HG02763 (cell line): Measurements from ENCODE around the gene TSKS.

Experiments used
- ATAC-seq: cut with Tn5 transposase; IDR thresholded peaks from one replicate; pipeline ENCODE4 v1.9.1; 2021; ENCODE audit warnings: mild to moderate bottlenecking, moderate library complexity; ENCODE audit not compliant: unreplicated experiment

TSKS gene, protein sequence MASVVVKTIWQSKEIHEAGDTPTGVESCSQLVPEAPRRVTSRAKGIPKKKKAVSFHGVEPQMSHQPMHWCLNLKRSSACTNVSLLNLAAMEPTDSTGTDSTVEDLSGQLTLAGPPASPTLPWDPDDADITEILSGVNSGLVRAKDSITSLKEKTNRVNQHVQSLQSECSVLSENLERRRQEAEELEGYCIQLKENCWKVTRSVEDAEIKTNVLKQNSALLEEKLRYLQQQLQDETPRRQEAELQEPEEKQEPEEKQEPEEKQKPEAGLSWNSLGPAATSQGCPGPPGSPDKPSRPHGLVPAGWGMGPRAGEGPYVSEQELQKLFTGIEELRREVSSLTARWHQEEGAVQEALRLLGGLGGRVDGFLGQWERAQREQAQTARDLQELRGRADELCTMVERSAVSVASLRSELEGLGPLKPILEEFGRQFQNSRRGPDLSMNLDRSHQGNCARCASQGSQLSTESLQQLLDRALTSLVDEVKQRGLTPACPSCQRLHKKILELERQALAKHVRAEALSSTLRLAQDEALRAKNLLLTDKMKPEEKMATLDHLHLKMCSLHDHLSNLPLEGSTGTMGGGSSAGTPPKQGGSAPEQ

DNA sequence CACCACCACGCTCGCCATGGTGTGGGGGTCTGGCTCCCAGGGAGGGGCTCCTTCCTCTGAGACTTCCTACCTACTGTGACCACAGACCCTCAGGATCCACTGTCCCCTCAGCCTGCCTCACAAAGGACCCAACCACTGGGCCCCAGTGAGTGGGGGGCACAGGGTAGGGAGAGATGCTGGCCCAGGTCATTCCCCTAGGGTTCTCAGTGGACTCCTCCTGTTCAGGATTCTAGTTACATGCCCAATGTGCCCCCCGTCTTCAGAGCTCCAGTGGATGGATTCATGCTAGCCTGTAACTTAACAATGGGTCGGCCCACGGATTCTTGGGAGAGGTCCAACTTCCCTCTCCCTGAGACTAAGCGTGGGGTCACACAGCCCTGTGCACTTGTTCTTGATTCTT is at the start of gene TSKS:
Gene TSKS (minus strand): TSS at position 77 of the 400 bp plus-strand sequence. CDS start 59 bp downstream, at position 18.
- ATAC-seq = no peak

- no peak for ATAC-seq
Observed at GRCh38 chr19:49812452-49812996, 49.4 kb upstream of the TSKS start.

DNA sequence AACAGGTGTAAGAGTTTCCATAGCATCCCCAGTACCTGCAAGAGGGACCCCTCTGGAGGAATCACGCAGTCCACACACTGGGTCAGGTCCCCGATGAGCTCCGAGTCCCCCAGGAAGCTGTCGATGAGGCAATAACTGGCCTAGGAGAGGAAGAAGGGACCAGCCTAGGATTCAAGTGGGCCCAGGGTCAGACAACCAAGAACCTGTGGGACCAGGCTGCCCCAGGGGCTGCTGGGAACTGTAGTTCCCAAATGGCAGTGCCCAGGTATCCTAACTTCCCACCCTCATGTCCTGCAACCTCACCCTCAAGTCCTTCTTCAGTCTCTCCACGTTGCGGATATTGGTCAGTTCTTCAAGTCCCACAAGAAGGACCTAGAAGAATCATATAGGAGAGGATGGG is 48.2 kb upstream of the TSKS start:
- ATAC-seq = no peak

GRCh38 chr19:49809941-49810389 is 46.9 kb upstream of the TSKS start:
- ATAC-seq = no peak

- ATAC-seq = no peak
Observed at GRCh38 chr19:49809160-49809940, 46.2 kb upstream of the TSKS start.

DNA sequence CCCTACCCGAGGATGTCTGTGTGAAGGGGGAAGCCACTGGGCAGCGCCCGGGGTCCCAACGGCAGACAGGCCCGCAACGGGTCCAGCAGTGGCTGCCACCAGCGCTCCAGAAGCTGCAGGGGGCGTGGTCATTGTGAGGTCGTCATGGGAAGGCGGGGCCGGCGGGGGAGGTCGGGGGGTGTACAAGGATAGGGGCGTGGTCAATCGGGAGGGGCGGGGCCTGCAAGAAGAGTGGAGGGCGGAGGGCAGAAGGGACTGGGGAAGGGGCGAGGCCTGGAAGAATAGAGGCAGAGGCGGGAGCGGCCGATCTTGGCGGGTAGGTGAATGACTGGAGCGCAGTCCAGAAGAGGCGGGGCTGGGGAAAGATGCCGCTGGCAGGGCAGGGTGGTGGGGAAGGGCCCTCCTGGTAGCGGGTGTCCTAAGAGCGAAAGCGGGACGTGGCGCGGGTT is 45.6 kb upstream of the TSKS start:
- ATAC-seq = no peak

DNA sequence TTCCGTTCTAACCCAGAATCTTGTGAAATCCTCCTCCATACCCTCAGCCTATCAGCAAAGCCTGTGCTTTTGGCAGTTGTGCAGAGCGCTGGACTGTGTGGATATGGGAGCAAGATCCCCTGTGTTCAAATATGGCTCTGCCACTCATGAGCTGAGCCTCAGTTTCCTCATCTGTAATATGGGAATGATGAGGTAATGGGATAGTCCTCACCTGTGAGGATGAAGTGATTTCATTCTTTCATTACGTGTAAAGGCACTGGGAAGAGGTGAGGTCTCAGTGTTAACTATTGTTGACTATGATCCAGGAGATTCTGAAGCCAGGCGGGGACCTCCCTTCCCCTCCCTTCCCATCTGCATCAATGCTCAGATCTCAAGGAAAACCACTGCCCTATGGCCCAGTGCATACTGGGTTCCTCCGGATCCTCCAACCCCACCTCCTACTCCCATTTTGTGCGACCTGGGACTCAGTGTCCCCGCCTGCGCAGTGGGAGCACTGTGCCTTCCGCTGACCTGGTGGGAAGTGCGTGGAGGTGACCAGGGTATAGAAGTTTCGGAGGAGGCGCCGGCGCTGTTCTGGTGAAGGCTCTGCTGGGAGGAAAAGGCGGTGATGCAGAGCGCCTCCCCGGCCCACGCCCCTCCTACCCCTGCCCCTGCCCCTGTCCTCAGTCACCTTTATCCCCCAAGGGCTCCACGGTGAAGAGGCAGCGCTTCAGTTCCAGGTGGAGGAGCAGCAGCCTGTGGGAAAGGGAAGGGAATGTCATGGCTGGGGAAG is 45.0 kb upstream of the TSKS start:
- ATAC-seq = no peak

DNA sequence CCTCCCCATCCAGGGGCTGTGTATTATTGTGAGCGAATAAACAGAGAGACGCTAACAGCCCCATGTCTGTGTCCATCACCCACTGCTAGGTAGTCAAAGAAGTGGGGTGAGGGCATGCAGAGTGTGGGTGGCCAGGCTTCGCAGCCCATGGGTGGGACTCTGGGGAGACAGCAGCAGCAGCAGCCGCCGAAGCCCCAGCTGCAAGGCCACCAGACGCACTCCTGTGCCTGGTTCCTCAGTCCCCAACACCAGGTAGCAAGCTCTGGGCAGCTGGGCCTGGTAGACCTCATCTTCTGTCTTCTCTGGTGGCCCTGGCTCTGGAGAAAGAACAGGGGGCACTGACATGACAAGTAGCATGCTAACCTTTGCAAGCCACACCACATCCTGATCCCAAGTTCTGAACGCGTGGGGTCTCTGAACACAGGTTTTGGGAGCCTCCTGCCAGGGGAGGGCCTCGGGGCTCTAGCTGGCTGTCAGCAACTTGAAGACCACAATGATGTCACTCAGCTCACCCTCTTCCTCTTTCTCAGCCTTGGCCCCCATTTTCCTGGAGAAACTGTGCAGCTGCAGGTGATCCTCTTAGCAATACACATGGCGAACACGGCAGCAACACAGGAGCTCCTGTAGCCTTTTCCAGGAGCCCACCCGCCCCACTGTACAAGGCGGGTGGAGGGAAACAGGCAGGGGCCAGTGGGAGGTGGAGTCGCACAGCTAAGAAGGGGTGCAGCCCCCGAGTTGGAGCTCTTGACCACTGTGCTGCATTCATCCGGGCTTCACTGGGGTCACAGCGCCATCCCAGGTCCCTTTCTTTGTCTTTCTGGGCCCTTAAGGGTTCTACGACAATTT is 44.2 kb upstream of the TSKS start:
- ATAC-seq = no peak

DNA sequence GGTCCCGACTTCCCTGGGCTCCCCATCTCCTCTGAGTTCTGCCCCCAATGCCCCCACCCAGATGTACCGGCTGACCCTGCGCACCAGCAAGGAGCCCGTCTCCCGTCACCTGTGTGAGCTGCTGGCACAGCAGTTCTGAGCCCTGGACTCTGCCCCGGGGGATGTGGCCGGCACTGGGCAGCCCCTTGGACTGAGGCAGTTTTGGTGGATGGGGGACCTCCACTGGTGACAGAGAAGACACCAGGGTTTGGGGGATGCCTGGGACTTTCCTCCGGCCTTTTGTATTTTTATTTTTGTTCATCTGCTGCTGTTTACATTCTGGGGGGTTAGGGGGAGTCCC is 43.5 kb upstream of the TSKS start:
- ATAC-seq = no peak

- no peak for ATAC-seq
Observed at GRCh38 chr19:49805822-49806619, 42.9 kb upstream of the TSKS start.

GRCh38 chr19:49803529-49803856 is 40.4 kb upstream of the TSKS start:
- ATAC-seq = no peak

GRCh38 chr19:49802836-49803528 is 39.9 kb upstream of the TSKS start:
- ATAC-seq = no peak

DNA sequence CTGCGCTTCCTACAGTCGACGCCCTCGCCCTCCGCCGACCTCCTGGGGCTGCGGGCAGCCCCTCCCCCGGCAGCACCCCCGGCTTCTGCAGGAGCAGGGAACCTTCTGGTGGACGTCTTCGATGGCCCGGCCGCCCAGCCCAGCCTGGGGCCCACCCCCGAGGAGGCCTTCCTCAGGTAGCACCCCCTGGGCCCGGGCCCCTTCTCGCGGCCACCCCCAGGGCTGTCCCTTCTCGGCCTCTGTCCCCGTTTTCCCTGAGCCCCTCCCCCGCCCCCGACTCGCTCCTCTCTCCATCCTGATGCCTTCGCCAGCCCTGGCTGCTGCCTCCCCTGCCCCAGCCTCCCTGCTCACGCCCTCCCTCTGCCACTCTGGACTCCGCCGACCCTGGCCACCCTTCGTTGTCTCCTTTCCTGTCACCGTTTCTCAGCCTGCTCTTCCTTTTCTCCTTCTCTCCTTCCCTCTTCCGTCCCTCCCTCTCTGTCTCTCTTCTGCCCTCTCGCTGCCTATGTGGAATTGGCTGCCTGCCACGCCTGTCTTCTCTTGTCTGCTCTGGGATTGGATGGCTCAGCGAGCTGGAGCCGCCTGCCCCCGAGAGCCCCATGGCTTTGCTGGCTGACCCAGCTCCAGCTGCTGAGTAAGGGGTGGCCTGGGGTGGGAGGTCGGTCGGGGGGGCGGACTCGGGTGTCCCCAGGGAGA is 39.0 kb upstream of the TSKS start:
- ATAC-seq = no peak

GRCh38 chr19:49801401-49801888 is 38.3 kb upstream of the TSKS start:
- no peak for ATAC-seq

- no peak for ATAC-seq
Observed at GRCh38 chr19:49800771-49801170, 37.7 kb upstream of the TSKS start.

DNA sequence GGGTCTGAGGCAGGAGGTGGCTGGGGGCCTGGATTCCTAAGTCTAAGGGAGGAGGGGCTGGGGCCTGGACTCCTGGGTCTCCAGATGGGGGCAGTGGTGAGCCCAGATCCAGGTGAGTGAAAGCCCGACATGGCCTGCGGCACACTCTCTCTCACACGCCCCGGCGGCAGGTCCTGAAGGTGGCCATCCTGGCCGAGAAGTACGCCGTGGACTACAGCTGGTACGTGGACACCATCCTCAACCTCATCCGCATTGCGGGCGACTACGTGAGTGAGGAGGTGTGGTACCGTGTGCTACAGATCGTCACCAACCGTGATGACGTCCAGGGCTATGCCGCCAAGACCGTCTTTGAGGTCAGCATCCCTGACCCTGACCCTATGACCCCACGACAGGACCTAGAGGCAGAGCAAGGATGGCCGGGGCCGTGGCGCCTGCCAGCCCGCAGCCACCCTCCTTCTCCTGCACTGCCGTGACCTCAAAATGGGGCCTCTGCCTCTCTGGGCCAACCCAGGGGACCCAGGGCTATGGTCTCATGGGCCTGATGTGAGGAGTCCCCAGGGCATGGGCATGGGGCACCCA is 36.8 kb upstream of the TSKS start:
- no peak for ATAC-seq

DNA sequence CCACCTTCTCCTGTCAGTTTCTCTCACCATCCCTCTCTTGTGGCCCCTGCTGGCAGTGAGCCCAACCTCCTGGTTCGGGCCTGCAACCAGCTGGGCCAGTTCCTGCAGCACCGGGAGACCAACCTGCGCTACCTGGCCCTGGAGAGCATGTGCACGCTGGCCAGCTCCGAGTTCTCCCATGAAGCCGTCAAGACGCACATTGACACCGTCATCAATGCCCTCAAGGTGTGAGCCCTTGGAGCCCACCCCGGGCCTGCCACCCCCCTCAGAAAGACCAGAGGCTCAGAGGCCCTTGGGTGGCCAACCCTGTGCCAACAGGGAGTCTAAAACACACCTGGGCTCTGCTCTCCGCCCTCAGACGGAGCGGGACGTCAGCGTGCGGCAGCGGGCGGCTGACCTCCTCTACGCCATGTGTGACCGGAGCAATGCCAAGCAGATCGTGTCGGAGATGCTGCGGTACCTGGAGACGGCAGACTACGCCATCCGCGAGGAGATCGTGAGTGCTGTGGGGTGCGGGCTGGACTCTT is 36.2 kb upstream of the TSKS start:
- ATAC-seq = no peak
